A549 treated with CpdA at 1 μM for 4 hours (cell line): ENCODE measurements around the gene OR56B1. TPM values are rescaled to one million over a fixed set of nuclear protein-coding genes. Genes with fewer than 3 reads are reported as not detected.

Experiments used
- total RNA-seq: library from RNA; stranded (reverse); fragments of 200-300 nt; extraction: Qiagen RNA extraction; gene quantifications from 5 replicates; pipeline ENCODE4 v1.2.3, GENCODE V29; 2022; ENCODE audit warnings: low read depth

The OR56B1 gene
- not detected in 5 replicates for total RNA-seq

GRCh38 chr11:5736396-5736795, at the start of gene OR56B1:
OR56B1 (plus strand) TSS chr11:5736448; CDS start chr11:5736517, 69 bp downstream.

GRCh38 chr11:5689551-5689983, 46.7 kb upstream of the OR56B1 start, which contains the start of gene TRIM22:
TRIM22 (plus strand) TSS chr11:5689790; CDS start chr11:5696233, 6,443 bp downstream.

DNA sequence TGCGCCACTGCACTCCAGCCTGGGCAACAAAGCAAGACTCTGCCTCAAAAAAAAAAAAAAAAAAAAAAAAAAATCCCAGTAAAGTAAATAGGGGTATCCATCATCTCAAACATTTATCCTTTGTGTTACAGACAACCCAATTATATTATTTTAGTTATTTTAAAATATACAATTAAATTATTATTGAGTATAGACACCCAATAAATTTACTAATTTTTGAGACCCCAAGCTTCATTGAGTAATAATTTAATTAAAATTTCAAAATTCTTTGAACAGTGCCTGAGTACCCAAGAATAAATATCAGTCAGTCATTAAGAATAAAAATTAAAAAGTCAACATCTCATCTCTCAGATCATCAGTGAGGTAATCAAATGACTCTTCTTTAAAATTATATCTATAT, 17.7 kb downstream of the OR56B1 start, which contains the start of gene OR52N4:
Gene OR52N4 (plus strand): TSS at position 301 of the 400 bp plus-strand sequence. CDS start 498 bp downstream, outside the sequence.

DNA sequence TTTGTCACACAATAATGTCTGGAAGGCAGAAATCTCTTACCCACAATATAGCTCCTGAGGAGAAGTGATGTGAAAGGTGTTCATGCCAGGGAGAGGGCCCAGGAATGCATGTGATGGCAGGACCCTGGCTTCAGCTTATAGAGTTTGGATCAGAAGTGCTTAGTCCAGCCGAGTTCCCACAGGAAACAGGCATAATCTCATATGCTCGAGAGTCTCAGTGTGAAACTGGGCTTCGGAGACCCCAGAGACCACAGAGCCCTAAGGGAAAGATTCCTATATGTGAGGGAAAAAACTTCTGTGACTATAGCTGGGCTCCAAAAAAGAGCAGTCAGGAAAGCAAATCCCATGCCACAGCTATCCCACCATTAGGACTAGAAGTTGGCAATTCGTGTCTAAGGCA, 47.0 kb downstream of the OR56B1 start, which contains the start of gene OR52N5:
Gene OR52N5 (minus strand): TSS at position 101 of the 400 bp plus-strand sequence. CDS start 4,721 bp downstream, outside the sequence.

Other genes starting within 250 kb of the OR56B1 start
- not detected in 5 replicates for gene OR52D1, start 247.8 kb upstream of the OR56B1 start, total RNA-seq
- gene UBQLN3, start 226.5 kb upstream of the OR56B1 start, total RNA-seq, result not detected in 5 replicates
- 0.08 to 0.20 TPM in 2 of 5 replicates, not detected in the others for gene UBQLNL, start 219.7 kb upstream of the OR56B1 start, total RNA-seq
- not detected in 5 replicates for gene OR52H1, start 187.9 kb upstream of the OR56B1 start, total RNA-seq
- gene OR52B6, start 155.6 kb upstream of the OR56B1 start, total RNA-seq, result not detected in 5 replicates
- 10.8 to 14.1 TPM (median 11.6 TPM) in 5 replicates for gene TRIM6, start 139.8 kb upstream of the OR56B1 start, total RNA-seq
- gene TRIM34, start 111.4 kb upstream of the OR56B1 start, total RNA-seq, result 2.3 to 4.3 TPM (median 3.3 TPM) in 5 replicates
- gene TRIM5, start 51.4 kb upstream of the OR56B1 start, total RNA-seq, result 12.4 to 15.5 TPM (median 12.8 TPM) in 5 replicates
- 0.57 to 1.1 TPM (median 0.82 TPM) in 5 replicates for gene TRIM22, start 46.7 kb upstream of the OR56B1 start, total RNA-seq
- gene OR52N4, start 17.8 kb downstream of the OR56B1 start, total RNA-seq, result not detected in 5 replicates
- gene OR52N5, start 46.9 kb downstream of the OR56B1 start, total RNA-seq, result not detected in 5 replicates
- not detected in 5 replicates for gene OR52N1, start 54.8 kb downstream of the OR56B1 start, total RNA-seq
- gene OR52N2, start 72.5 kb downstream of the OR56B1 start, total RNA-seq, result not detected in 5 replicates
- gene OR52E6, start 105.4 kb downstream of the OR56B1 start, total RNA-seq, result not detected in 5 replicates
- not detected in 5 replicates for gene OR52E8, start 121.2 kb downstream of the OR56B1 start, total RNA-seq
- not detected in 5 replicates for gene OR52E4, start 144.2 kb downstream of the OR56B1 start, total RNA-seq
- gene OR52E5, start 156.8 kb downstream of the OR56B1 start, total RNA-seq, result not detected in 5 replicates
- not detected in 5 replicates for gene OR56A3, start 205.8 kb downstream of the OR56B1 start, total RNA-seq
- not detected in 5 replicates for gene OR56A5, start 232.0 kb downstream of the OR56B1 start, total RNA-seq